Stimulated activated CD4-positive, alpha-beta T cell treated with anti-CD3 and anti-CD28 coated beads, Interleukin-12 subunit alpha, Interleukin-12 subunit beta, amount 100 ng/mL, for 4 hours (primary cell): Measurements from ENCODE around the gene NRXN3.
A peak's percentile ranks its signal among the peaks of the same experiment; 100 is the strongest.

Experiments used
- DNase-seq: peaks from one replicate; pipeline ENCODE4 v3.0.0-alpha.2; 2020

Gene NRXN3

DNA sequence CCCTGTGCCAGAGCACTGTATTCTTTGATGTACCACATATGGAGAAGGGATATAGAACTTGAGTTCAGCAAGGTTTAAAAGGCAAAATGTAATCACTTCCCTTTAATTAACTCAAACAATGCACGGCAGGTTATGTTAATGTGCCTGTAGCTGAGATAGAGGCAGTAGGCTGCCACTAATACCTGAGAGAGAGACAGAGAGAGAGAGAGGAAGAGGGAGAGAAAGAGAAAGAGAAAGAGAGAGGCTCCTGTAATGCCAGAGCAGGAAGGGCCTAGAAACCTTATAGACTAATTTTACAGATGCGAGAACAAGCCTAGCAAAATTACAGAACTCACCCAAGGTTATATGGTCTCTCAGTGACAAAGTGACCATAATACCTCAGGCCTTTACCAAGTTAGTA lies 679.8 kb downstream of the NRXN3 start:
- no peak for DNase-seq

DNA sequence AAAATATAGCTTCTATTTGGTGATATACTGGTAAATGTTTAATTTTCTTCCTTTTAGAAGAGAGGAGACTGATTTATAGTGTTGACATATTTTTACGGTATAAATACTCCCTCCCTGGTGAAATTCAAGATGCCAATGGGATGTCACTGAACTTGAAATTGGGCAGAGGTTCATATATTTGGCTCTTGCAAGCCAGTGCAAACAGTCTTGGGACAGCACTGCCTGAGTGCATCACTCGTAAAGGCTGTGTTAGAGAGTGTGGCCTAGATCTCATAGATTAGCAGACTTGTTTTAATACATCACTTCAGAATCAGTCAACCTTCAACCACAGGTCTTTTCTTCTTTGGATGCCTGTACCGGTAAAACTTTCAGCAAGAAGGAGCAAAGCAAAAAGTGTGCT lies 681.0 kb downstream of the NRXN3 start:
- DNase-seq = no peak

DNA sequence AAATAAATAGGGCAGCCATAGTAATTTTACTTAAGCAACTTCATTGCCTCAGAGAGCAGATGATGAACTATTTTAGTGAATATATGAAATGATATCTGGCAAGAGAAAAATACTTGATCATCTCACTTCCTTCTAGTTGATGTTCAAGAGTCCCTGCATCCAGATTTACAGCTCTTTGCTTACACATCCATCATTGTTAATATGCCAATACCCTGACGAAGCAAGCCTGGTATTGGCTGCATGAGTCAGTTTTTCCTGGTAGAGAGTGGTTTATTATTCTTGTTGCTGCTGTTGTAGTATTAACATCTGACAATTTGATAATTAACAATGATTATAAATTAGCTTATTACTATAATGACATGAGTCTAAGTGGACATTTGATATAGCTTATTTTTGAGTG lies 681.9 kb downstream of the NRXN3 start:
- DNase-seq = no peak

DNA sequence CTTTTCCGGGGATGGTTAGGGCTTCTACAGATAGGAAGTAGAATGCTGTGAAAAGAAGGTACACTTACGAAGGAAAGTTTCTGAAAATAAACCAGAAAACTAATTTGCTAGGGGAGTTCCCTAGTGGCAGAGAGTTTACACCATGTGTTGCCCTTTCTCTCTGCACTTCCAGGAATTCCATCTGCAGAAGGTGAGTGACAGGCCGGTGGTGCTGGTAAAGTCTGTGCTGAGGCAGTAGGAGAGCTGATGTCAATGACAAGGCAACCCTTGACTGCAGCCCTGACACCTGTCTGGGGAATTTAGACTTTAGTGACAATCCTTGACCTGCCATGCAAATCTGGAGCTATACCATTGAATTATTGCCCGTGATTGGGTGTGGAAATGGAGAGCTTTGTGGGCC lies 687.8 kb downstream of the NRXN3 start:
- DNase-seq = no peak

DNA sequence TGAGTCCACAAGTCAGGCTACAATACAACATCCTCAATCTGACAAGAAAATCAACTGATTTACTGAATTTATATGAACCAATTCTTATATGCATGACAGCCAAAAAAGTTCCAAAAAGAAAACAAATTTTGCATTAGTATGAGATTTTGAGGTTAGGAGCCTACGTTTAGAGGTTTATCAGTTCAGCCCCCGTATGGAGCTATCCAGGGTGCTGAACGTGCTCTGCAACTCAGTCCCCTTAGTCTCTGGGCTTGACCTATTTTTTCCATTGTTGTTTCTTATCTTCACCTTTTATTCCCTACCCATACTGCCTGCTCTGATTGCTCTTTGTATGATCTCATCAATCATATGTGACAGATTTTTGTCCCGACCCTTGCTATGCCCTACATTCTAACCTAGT lies 693.0 kb downstream of the NRXN3 start:
- DNase-seq = no peak

DNA sequence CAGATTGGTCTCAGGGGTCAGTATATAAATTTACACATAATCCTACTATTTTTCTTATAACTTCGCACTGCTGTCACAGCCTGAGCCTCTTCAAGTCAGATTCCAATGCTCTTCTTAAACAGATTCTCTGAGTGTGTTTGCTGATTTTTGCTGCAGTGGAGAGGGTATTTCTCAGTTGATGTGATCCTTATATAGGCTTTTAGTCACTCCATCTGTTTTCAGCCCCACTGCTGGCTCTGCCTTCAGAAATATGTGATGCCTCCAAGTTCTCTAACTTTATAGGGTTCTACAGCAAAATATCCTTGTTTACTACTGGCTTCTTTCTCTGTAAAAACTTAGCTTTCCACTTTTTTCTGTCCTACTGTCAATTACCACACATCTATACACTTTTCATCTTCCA lies 702.7 kb downstream of the NRXN3 start:
- DNase-seq = no peak

DNA sequence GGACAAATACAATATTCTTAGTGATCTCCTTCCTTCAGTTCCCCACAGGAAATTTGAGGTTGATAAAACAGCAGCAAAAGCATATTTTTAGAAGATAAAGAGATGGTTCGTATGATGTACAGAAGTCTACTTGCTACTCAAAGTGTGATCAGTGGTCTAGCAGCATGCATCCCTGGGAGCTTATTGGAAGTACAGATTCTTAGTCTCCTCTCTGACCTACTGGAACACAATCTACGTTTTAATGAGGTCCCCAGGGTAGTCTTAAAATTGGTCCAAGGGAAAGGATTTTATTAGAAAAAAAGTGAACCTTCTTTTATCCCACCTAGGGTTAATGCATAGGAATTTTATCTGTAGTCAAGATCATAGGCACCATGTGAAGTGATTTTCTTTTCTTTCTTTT lies 703.4 kb downstream of the NRXN3 start:
- DNase-seq = no peak

DNA sequence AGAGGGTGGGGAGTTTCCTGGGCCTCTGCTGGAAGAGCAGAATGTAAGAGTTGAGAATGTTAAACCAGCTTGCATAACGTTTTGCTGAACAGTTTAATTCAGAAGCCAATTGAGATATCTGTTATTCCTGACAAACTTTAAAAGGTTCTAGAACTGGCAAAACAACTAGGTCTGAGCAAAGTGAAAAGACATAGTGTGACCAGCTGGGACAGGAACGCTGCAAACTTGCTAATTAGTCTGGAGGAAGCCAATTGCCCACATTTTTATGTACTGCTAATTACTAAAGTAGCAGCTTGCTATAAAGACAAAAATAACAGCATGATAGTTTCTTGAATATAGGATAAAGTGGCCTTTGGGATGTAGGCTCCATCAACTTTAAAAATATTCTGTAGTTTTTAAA lies 704.9 kb downstream of the NRXN3 start:
- DNase-seq = no peak

DNA sequence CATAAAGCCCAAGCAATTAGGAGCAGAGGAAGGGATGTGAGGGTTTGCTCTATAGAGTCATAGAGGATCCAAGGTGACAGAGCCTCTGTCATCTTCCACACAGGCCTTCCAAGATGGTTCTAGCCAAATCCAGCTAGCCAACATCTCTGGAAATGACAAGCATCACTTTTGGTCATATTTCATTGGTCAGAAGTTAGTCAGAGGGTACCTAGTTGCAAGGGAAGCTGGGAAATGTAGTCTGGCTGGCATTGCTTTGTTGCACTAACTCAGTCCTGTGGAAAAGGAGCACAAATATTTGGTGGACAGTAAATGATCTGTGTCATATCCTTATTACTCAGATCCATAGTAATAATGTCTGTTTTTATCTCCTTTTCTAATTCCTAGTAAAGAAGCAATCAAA lies 715.7 kb downstream of the NRXN3 start:
- DNase-seq = no peak

DNA sequence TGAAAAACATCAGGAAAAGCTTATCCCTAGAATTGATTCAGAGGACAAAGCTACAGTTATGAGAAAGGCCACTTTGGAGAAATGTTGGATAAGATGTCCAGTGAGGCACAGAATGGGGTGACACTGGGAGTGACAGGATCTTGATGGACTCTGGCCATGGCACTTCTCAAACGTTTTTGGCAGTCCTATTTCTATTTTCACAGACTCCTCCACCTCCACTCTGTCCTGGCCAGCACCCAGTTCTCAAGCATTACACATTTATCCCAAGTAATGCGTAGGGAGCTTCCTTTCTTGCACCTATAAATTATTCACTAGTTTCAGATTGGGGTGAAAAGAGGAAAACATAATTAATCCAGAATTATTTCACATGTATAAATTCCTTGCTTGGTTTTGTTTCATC lies 727.3 kb downstream of the NRXN3 start:
- DNase-seq = no peak

DNA sequence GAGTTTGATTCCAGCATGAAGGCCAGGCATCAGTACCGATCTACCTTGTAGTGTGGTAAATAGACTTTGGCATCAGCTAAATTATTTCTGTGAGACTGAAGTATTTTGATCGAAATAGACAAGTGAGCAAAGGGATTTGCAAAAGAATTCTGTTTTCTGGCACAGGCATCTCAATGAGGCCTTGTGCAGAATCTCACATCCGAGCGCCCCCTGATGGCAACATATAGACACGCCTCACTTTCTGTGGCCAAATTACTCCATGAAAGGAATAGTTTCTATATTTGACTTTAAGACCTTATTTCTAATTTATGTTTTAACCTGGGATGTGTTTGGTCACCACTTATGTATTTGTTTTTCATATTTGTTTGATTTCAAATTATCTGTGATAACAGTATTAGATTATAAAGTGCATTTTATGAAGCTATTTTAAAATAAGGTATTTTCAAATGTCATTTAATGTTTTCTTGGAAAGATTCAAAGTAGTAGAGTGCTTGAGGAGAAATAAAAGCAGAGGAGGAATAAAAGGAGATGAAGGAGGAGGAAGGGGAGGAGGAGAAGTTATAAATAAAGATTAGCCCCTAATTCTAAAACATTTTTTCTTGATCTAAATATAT lies 731.9 kb downstream of the NRXN3 start:
- DNase-seq = no peak

DNA sequence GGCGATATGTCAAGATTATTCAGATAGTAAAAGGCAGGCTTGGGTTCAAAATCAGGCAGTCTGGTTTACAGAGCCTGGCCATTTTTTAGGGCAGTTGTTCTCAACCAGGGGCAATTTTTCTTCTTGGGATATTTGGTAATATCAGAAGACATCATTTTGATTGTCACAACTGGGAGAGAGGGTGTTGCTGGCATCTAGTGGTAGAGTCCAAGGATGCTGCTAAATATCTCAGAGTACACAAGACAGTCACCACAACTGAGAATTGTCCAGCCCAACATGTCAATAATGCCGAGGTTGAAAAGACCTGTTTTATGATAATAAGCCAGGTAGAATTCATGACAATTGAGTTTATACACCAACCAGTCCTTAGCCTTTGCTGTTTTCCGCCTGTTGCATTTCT lies 733.9 kb downstream of the NRXN3 start:
- no peak for DNase-seq

DNA sequence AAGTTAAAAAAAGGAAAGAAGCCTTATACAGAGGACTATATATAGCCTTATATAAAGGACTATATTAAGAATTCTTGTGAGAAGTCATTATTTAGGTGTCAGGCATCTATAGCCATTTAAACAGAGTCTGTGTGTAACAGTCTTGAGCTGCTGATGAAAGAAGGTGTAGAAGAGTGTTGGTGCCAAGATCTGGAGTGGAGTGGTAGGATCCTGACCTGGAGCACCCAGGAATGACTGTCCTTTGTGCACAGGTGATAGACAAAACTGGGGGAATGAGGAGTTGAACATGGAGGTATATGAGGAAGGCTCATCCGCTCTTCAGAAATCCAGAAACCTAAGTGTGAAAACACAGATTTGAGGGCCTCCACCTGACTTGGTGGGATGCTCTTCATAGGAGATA lies 747.3 kb downstream of the NRXN3 start:
- DNase-seq = no peak

DNA sequence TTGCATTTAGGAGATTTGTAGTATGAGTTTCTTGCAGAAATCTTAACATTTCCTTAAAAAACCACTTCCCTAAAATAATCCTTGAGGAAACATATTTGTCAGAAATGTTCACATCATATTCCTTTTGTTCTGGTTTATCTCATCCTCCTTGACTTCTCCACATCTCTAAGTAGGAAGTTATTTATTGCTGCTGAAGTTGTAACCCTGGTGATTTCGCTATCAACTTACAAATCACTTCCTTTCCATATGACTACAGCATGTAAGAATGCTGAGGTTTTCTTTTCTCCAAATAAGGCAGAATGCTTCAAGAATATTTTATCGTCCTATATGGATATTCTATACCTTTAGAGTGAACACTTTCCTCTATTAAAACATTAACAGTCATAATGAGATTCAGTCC lies 751.7 kb downstream of the NRXN3 start:
- no peak for DNase-seq

DNA sequence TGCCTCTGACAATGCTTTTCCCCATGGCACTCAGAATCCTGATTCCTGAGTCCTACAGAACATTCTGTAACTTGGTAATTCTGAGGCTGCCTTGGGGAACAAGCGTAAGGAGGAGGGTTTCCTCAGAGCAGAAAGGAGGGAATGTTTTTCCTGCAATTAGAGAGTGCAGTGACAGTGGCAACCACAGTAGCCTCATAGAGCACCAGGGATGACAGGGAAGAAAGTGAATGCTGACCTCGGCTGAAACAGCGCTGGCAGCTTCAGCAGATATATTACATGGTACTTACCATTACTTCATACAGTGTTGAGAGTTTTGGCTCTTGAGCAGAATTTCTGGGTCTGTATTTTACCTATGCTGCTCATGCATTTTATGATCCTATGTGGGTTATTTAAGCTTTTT lies 757.1 kb downstream of the NRXN3 start:
- no peak for DNase-seq

DNA sequence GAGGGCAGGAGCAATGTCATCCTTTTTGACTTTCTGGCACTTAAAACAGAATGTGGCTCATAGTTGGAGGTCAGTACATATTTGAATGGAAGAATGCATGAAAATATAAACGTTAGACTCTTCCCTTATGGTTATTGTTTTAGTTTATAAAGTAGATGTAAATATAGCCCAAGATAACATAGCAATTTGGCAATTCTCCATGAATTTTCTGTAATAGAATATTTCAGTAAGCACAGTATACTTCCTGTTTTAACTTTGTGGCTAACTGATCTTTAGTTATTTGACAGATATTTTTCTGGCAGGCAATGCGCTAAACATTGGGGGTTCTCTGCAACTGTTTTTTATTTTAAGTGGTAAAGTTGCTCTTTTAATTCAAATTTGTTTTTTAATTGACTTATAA lies 763.0 kb downstream of the NRXN3 start:
- DNase-seq = no peak

DNA sequence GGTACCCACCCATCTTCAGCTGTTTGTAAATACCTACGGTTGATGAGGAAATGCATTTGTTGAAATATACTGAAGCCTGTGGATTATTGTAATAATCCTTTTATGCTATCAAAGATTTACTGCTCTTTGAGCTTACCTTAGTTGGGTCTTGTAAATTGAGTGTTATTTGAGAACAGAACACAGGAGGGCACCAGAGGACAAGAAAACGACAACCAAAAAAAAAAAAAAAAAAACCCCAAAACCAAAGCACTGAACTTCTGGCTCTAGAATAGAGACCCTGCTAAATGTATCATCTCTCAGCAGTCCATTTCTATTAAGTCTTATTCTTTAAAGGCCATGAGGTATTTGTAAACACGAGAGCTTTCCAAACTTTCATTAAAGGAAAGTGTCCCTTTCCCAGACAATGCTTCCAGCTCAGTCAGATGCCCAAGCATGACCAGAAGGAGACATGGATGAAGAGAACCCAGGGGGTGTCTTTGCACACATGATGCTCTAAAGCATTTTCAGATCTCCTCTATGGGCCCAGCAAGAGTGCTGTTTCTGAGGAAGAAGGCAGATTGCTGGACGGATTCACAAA lies 763.9 kb downstream of the NRXN3 start:
- DNase-seq = no peak

DNA sequence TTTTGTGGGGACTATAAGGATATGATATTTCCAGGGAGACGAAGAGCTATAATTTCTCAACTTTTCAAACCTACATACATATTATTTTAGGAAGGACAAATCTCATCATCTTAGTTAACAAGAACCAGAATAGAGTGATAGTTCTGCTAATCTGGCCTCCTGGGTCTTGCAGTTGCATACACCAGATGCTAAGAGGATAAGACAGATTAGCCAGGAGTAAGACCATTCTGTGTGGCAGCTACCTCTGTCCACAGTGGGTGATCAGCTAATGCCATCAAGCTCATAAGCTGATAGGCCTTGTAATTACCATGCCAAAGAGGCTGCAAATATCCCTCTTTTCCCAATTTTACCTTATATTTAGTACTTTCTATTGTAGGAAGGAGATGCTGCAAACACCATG lies 776.8 kb downstream of the NRXN3 start:
- DNase-seq = no peak

DNA sequence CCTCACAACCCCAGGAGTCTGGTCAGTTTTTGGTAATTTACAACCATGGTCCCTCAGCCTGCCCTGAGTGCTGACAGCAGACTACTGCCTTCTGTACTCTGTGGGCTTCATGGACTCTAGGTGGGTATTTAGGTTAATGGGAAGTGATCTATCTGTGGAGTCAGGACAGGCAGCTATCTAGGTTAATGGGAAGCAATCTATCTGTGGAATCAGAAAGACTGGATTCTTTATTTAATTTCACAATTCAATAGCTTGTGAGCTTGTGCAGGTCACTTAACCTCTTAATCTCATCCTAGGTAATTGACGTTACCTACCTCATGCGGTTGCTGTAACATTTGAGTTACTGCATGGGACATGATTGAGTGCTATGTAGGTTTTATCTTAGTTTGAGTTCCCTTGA lies 777.5 kb downstream of the NRXN3 start:
- DNase-seq = no peak

DNA sequence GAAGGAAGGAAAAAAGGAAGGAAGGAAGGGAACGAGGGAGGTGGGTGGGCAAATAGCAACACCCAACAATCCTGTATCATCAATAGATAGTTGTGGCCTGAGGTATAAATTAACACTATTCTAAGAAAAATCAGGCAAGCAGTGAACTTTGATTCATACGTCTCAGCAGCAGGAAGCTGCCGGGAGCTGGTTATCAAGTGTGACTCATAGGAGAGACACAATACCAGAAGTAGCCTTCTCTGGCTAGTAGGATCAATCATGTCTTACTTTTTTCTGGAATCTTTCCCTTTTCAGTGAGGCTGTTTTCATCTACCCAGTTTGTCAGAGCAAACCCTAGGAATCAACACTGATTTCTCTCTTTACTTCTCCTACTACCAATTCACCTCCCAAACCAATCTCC lies 780.5 kb downstream of the NRXN3 start:
- DNase-seq = no peak

DNA sequence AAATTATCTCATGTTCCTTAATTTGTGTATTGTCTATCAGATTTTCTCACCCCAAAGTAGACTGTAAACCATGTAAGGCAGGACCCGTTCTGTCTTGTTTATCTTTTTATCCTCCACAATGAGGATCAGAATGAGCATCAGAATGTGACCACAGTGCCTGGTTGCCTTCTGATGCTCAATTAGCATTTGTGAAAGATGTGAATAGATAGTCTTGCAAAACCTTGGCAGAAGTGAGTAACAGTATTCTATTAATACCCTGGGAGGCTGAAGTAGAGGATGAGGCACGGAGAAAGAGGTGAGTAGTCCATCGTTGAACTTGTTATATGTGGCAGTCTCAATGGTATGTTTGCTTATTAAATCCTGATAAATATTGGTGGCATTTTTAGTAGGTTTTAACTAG lies 781.4 kb downstream of the NRXN3 start:
- DNase-seq = no peak

DNA sequence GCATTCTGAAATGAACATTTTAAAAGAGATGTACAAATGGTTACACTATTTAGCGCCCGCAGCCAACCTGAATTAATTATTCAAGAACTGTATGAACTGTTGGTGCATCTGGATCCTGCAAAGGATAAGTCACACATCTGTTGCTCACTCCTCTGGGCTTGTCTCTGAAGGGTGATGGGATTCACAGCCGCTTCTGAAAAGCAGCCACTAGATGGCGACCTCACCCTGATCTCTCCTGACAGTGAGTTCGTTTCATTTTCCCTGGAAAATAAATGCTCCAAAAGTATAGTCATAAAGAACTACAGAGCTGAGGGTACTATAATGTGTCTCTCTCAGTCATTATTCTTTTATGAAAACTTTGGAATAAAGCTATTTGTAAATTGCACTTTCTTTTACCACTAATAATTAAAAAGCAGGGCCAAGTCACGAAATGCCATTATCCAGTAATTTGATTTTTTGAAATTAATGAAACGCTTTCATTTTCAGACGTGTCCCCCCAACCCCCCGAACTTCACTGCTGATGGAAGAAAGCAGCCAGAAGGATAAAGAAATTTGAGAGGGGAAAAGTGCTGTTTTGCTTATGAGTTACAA lies 789.6 kb downstream of the NRXN3 start:
- peak; percentile 44 for DNase-seq

DNA sequence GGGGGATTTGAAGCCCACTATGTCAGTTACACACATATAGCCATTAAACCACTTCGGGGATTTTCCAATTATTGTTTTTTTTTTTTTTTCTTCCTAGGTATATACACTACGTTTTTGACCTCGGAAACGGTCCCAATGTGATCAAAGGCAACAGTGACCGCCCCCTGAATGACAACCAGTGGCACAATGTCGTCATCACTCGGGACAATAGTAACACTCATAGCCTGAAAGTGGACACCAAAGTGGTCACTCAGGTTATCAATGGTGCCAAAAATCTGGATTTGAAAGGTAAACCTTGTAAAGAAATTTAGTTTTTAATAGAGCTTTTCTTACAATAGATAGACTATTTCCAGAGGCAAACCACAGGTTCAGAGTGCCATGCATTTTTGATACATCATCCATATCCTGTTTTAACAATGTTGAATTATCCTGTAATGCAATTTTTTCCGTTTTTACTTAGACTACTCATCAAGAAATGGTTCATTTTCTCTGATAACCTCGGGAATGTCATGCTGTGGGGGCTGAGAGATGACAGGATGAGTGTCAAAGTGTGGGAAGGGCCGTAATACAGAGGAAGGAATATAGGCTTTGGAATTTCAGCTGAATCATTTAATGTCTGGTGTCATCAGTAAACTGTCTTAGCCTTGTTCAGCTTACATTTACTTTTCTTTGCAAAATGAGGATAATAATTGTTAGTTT lies 797.1 kb downstream of the NRXN3 start:
- DNase-seq = no peak

DNA sequence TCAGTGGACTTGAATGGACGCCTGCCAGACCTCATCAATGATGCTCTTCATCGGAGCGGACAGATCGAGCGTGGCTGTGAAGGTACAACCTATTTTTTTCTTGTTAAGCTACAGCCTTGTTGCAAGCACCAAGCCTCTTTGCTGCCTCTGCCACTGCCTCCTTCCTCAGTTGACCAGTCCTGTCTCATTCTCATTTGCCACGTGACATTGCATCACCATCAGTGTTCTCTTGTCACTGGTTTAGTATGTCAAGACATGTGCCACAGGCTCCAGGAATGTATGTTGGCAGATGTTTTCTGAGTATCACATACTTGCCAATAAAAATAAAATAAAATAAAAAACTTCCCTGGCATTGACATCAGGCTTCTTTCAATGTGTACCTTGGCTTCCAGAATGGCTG lies 798.1 kb downstream of the NRXN3 start:
- no peak for DNase-seq

DNA sequence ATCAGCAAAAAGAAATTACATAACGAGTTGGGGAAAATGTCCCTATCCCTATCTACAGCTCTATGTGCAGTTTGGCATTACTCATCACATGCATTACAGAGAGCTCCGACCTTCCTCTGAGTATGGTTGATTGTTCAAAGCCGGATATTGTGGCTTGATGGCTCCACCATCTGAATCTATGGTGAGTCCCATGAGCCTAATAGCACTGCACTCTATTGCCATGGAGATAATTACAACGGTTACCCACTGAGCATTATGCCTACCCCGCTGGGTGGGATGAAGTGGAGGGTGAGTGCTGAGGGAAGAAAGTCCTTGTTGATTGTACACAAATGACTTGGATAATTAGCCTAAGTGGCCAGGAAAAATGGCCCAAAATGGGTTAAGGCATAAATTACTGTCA lies 800.5 kb downstream of the NRXN3 start:
- DNase-seq = no peak
